ENCODE data around the gene PXYLP1. TPM values are rescaled to one million over a fixed set of nuclear protein-coding genes. Genes with fewer than 3 reads are reported as not detected.

PXYLP1 gene
- total RNA-seq, 2 donors from 2014 or later: 37.7 to 53.6 TPM

DNA sequence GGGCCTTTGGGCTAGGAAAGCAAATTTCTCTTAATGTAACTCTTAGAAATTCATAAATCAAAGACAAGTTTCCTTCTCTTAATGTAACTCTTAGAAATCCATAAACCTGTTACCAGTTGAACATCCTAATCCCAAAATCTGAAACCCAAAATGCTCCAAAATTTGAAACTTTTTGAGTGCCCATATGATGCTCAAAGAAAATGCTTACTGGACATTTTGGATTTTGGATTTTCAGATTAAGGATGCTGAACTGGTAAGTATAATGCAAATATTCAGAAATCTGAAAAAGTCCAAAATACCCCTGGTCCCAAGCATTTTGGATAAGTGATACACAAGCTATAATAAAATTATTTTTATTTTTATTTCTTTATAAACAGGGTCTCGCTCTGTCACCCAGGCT, 85.2 kb downstream of the PXYLP1 start:
- H3K4me3 ChIP-seq (ENCODE audit: low read length): no peak overlapping the region
- Mint-ChIP-seq H3K27me3 (ENCODE audit: insufficient read depth) (no peaks in the 10 kb centered on the region), H3K4me1 (peaks cover 15% of the 10 kb centered on the region)

DNA sequence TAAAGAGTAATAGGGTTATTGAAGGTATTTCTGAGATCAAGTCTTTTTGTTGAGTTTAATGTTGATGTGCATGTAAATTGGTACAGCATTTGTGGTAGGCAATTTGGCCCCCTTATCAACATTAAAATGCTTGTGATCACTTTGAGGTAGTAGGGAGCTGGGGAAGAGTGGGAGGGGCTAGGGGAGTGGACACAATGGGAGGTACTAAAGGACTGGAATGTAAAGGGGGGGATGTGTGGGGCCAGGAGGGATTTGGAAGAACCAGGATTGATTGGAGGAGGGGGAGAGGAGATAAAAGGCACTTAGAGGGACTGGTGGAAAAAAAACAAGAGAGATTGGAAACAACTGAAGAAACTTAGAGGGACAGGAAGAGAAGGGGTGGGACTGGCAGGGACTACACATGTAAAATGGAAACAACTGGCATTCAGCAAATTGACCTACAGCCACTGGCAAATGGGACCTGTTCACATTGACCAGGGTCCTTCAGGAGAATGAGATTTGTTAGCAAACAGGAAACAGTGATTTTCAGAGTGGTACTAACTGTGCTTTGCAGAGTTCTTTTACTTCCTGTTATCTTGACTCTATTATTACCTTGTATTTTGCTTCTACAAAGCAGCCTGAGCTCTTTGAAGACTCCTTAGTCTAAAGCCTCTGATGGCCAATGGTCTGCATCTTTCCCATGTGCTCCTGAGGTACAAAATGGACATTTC, 88.9 kb downstream of the PXYLP1 start:
- Histone ChIP-seq H3K27me3 (ENCODE audit: control insufficient read depth, insufficient read depth, low read length, poor library complexity, severe bottlenecking) (no peaks in the 10 kb centered on the region), H3K9ac (ENCODE audit: extremely low read depth, low read length, poor library complexity, severe bottlenecking) (no peak overlapping the region), H3K4me1 (ENCODE audit: control insufficient read depth, insufficient read depth, low read length) (peaks cover 4% of the 10 kb centered on the region), H3K36me3 (ENCODE audit: control insufficient read depth, insufficient read depth, low read length) (no peaks in the 10 kb centered on the region), H3K9me3 (ENCODE audit: control insufficient read depth, low read length) (peaks cover 9% of the 10 kb centered on the region), H3K27ac (ENCODE audit: low read depth, low read length) (no peak overlapping the region), H3K4me3 (ENCODE audit: low read length) (peak overlapping the region; percentile 37)
- Mint-ChIP-seq H3K27ac (no peak overlapping the region), H3K36me3 (ENCODE audit: low read depth) (peaks cover 10% of the 10 kb centered on the region), H3K4me3 (no peak overlapping the region), H3K27me3 (ENCODE audit: insufficient read depth) (peaks cover 4% of the 10 kb centered on the region), H3K4me1 (peaks cover 20% of the 10 kb centered on the region), H3K9me3 (peaks cover 29% of the 10 kb centered on the region)
- DNase-seq: no peak
- TF ChIP-seq, protein P1, sequence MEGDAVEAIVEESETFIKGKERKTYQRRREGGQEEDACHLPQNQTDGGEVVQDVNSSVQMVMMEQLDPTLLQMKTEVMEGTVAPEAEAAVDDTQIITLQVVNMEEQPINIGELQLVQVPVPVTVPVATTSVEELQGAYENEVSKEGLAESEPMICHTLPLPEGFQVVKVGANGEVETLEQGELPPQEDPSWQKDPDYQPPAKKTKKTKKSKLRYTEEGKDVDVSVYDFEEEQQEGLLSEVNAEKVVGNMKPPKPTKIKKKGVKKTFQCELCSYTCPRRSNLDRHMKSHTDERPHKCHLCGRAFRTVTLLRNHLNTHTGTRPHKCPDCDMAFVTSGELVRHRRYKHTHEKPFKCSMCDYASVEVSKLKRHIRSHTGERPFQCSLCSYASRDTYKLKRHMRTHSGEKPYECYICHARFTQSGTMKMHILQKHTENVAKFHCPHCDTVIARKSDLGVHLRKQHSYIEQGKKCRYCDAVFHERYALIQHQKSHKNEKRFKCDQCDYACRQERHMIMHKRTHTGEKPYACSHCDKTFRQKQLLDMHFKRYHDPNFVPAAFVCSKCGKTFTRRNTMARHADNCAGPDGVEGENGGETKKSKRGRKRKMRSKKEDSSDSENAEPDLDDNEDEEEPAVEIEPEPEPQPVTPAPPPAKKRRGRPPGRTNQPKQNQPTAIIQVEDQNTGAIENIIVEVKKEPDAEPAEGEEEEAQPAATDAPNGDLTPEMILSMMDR (conservative IDR thresholded peaks at IDR 0.05): no peak

More for the DNA sequence above, 85.2 kb downstream of the PXYLP1 start:
- no peak for DNase-seq
- Mint-ChIP-seq H3K9me3 (peaks cover 29% of the 10 kb centered on the region), H3K36me3 (ENCODE audit: low read depth) (peaks cover 10% of the 10 kb centered on the region), H3K4me3 (no peak overlapping the region), H3K27ac (no peak overlapping the region)
- Histone ChIP-seq H3K9ac (ENCODE audit: extremely low read depth, low read length, poor library complexity, severe bottlenecking) (no peak overlapping the region), H3K27ac (ENCODE audit: low read depth, low read length) (no peak overlapping the region), H3K27me3 (ENCODE audit: control insufficient read depth, insufficient read depth, low read length, poor library complexity, severe bottlenecking) (no peaks in the 10 kb centered on the region), H3K9me3 (ENCODE audit: control insufficient read depth, low read length) (peaks cover 9% of the 10 kb centered on the region), H3K36me3 (ENCODE audit: control insufficient read depth, insufficient read depth, low read length) (no peaks in the 10 kb centered on the region), H3K4me1 (ENCODE audit: control insufficient read depth, insufficient read depth, low read length) (no peaks in the 10 kb centered on the region)
- WGBS, 2 experiments (ENCODE audit: insufficient coverage in 1 of 2, insufficient read length in 1 of 2): 96 to 100% methylated on average over 1 of the region's 1 CpG
- TF ChIP-seq, protein P1 (conservative IDR thresholded peaks at IDR 0.05): no peak

DNA sequence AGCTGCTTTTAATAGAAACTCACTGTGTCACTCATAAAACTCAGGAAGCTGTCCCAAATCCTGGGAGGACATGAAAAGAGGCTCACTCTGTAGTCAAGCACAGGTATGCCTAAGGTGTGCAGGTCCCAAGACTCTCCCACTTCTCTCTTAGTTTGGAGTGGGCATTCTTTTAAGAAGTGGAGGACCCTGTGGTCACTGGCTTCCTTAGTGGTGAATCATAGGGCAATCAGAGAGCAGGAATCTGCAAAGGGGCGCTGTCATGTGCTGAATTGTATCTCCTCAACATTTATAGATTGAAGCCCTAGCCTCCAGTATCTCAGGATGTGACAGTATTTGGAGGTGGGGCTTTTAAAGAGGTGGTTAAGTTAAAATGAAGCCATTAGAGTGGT, 89.5 kb downstream of the PXYLP1 start:
- H3K9ac ChIP-seq (ENCODE audit: extremely low read depth, low read length, poor library complexity, severe bottlenecking): no peak overlapping the region
- H3K36me3 ChIP-seq (ENCODE audit: control insufficient read depth, insufficient read depth, low read length): no peaks in the 10 kb centered on the region
- no peaks in the 10 kb centered on the region for H3K27me3 ChIP-seq (ENCODE audit: control insufficient read depth, insufficient read depth, low read length, poor library complexity, severe bottlenecking)
- no peak overlapping the region for H3K27ac Mint-ChIP-seq
- peaks cover 26% of the 10 kb centered on the region for H3K4me1 Mint-ChIP-seq
- H3K4me3 Mint-ChIP-seq: no peak overlapping the region
- H3K9me3 Mint-ChIP-seq: peaks cover 29% of the 10 kb centered on the region
- H3K9me3 ChIP-seq (ENCODE audit: control insufficient read depth, low read length): peaks cover 9% of the 10 kb centered on the region
- peaks cover 4% of the 10 kb centered on the region for H3K27me3 Mint-ChIP-seq (ENCODE audit: insufficient read depth)
- peak overlapping the region; percentile 37 for H3K4me3 ChIP-seq (ENCODE audit: low read length)
- WGBS, 2 experiments (ENCODE audit: insufficient coverage in 1 of 2, insufficient read length in 1 of 2): 91% methylated on average over 1 of the region's 1 CpG; no CpG with 5 or more reads in 1 of the 2 experiments
- DNase-seq: no peak
- no peak overlapping the region for H3K27ac ChIP-seq (ENCODE audit: low read depth, low read length)
- TF ChIP-seq, protein P1 (conservative IDR thresholded peaks at IDR 0.05): no peak
- H3K4me1 ChIP-seq (ENCODE audit: control insufficient read depth, insufficient read depth, low read length): peaks cover 7% of the 10 kb centered on the region
- peaks cover 10% of the 10 kb centered on the region for H3K36me3 Mint-ChIP-seq (ENCODE audit: low read depth)

All from endodermal cell (in vitro differentiated cells).